GM12873 (cell line): ENCODE measurements around the gene NF2.

Source experiments
- CTCF ChIP-seq: IDR thresholded peaks from 2 replicates; pipeline ENCODE4 v1.5.1; 2012; ENCODE audit warnings: low read depth, mild to moderate bottlenecking, moderate library complexity, low read length, control low read depth; ENCODE audit not compliant: insufficient read depth; ENCODE audit errors: missing control alignments

Gene NF2

DNA sequence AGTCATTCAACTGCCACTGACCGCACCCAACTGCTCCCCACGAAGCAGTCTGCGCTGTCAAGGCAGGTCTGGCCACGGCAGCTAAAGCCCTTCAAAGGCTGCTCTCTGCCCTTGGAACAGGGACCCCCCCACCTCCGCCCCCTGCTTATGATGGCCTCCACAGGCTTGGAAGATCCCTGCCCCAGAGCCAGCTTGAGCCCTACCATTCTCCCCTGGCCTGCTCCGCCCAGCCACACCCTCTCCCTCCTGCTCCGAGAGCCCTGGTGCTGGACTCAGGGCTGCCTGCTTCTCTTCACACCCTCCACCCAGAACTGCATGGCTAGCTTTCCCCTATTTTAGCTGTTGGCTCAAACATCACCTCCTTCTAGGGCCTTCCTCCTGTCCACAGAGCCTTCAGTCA is 144.4 kb downstream of the NF2 start:
- TF ChIP-seq CTCF, result no peak
